GM19099 (cell line): ENCODE data around the gene R3HCC1L.

Experiments
- POLR2A ChIP-seq: IDR thresholded peaks from 3 replicates; pipeline ENCODE4 v1.6.1; 2011; ENCODE audit warnings: low read depth; ENCODE audit not compliant: insufficient read length; ENCODE audit errors: extremely low read depth

R3HCC1L gene

GRCh38 chr10:98242823-98243222, 108.4 kb downstream of the R3HCC1L start:
- no peak for TF ChIP-seq POLR2A

GRCh38 chr10:98244141-98244540, 109.7 kb downstream of the R3HCC1L start:
- TF ChIP-seq POLR2A, result no peak

GRCh38 chr10:98244586-98244985, 110.1 kb downstream of the R3HCC1L start:
- TF ChIP-seq POLR2A, result no peak

GRCh38 chr10:98246911-98247805, 112.7 kb downstream of the R3HCC1L start:
- TF ChIP-seq POLR2A, result no peak

GRCh38 chr10:98248018-98248417, 113.6 kb downstream of the R3HCC1L start:
- TF ChIP-seq POLR2A, result no peak

GRCh38 chr10:98249134-98249533, 114.7 kb downstream of the R3HCC1L start:
- TF ChIP-seq POLR2A, result no peak

- no peak for TF ChIP-seq POLR2A
Measured at GRCh38 chr10:98251399-98251798, 116.9 kb downstream of the R3HCC1L start.

GRCh38 chr10:98252464-98252863, 118.0 kb downstream of the R3HCC1L start:
- no peak for TF ChIP-seq POLR2A

GRCh38 chr10:98253499-98253898, 119.0 kb downstream of the R3HCC1L start:
- no peak for TF ChIP-seq POLR2A

- TF ChIP-seq POLR2A, result no peak
Measured at GRCh38 chr10:98254234-98254974, 119.9 kb downstream of the R3HCC1L start.

- TF ChIP-seq POLR2A, result no peak
Measured at GRCh38 chr10:98255146-98255877, 120.9 kb downstream of the R3HCC1L start.

GRCh38 chr10:98256692-98257091, 122.2 kb downstream of the R3HCC1L start:
- no peak for TF ChIP-seq POLR2A

- no peak for TF ChIP-seq POLR2A
Measured at GRCh38 chr10:98257198-98257597, 122.7 kb downstream of the R3HCC1L start.

GRCh38 chr10:98257961-98258360, 123.5 kb downstream of the R3HCC1L start:
- TF ChIP-seq POLR2A, result no peak

- TF ChIP-seq POLR2A, result no peak
Measured at GRCh38 chr10:98258683-98259454, 124.4 kb downstream of the R3HCC1L start.

GRCh38 chr10:98259606-98260315, 125.3 kb downstream of the R3HCC1L start:
- TF ChIP-seq POLR2A, result no peak
